Coronary artery (tissue), 2 donors: ENCODE measurements around the gene VAV2.

Source experiments
- DNase-seq: peaks from one replicate; pipeline ENCODE4 v3.0.0-alpha.2; 2017; ENCODE audit warnings: low spot score
- H3K27ac ChIP-seq, 2 donors: fragments of 200-600 bp; sonication (generic); one replicate each; pipeline ENCODE4 v1.5.1; 2016 to 2019
- H3K4me3 ChIP-seq: fragments of 200-600 bp; sonication (generic); 2 replicates; pipeline ENCODE4 v1.5.1; 2016; ENCODE audit warnings: mild to moderate bottlenecking, moderate library complexity
- TF ChIP-seq, protein P1 (sequence below): fragments of 200-600 bp; sonication (generic); IDR thresholded peaks from one replicate; pipeline ENCODE4 v1.5.1; 2019; ENCODE audit warnings: antibody characterized with exemption

VAV2 gene

DNA sequence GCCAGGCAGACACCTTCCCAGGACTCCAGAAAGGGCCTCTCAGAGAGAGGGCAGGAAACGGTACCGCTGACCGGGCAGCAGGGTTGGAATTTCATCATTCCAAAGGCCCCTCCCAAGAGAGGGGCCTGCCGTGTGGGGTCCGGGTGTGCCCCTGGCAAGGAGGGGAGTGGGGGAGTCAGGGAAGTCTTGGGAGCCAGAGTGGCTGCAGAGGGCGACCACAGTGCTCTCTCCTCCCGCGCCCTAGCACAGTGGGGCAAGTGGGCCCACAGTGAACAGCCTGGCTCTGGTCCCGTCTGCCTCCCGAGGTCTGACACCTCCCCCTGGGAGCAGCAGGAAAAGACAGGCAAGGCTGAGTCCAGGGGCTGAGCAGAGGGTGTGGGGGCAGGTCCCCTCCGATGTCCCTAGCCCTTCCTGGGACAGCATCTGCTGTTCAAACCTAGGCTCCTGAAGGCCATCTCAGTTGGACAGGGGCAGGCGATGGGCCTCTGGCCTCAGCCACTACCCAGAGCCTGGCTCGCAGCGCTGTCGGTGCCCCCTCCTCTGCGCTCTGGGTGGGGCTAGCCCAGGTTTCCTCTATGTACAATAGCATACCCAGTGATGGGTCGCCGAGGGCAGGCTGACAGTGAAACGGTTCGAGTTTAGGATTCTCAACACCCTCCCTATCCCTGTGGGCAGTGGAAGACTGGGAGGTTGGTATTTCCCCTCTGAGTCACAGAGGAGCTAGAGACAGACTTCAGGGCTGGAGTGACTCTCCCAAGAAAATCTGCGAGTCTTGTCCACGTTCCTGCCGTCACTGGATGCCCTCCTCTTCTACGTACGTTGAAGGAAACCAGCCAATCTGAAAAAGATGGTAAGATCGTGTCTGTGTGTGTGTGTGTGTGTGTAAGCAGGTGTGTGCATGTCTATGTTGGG, 228.6 kb downstream of the VAV2 start:
- TF ChIP-seq, protein P1, sequence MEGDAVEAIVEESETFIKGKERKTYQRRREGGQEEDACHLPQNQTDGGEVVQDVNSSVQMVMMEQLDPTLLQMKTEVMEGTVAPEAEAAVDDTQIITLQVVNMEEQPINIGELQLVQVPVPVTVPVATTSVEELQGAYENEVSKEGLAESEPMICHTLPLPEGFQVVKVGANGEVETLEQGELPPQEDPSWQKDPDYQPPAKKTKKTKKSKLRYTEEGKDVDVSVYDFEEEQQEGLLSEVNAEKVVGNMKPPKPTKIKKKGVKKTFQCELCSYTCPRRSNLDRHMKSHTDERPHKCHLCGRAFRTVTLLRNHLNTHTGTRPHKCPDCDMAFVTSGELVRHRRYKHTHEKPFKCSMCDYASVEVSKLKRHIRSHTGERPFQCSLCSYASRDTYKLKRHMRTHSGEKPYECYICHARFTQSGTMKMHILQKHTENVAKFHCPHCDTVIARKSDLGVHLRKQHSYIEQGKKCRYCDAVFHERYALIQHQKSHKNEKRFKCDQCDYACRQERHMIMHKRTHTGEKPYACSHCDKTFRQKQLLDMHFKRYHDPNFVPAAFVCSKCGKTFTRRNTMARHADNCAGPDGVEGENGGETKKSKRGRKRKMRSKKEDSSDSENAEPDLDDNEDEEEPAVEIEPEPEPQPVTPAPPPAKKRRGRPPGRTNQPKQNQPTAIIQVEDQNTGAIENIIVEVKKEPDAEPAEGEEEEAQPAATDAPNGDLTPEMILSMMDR: no peak
- no peak overlapping the region for H3K27ac ChIP-seq

DNA sequence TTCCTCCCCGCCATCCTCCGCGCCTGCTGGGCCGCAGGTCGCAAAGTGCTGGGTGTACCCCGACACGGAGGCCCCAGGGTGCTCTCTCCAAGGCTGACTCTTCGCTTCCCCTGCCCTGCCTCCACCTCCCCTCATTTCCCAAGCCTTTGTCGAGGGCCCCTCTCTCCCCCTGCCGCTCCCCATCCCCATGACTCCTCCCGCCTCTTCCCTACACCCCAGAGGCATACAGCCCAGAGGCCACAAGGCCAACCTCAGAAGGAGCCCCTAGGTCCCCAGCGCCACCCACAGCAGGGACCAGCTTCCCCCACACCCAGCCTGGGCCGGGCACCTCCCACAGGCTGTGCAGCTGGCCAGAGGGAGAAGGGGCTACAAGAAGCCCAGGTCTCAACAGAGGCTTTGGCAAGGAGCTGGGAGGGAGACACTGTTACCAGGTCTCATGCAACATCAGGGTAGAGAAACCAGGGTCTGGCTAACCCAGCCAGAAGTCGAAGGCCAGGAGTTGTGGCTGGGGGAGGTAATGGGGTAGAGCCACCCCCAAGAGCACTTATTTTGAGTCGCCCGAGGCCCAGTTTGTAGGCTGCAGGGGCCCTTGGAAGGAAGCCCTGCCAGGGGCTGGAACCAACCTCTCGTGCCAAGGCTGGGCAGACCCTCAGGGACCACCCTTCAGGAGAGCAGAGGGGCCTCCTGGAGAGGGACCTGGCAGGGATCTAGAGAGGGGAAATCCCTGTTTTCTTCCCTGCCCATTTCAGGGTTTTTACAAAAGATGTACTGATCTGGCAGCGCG, 229.4 kb downstream of the VAV2 start:
- TF ChIP-seq, protein P1: no peak
- Histone ChIP-seq H3K27ac (no peak overlapping the region), H3K4me3 (no peak overlapping the region)
- DNase-seq: peak; percentile 49

More for the DNA sequence above, 228.6 kb downstream of the VAV2 start:
- H3K4me3 ChIP-seq: no peak overlapping the region
- DNase-seq: peak; percentile 54

GRCh38 chr9:133761641-133762248, 230.4 kb downstream of the VAV2 start:
- TF ChIP-seq, protein P1: no peak
- DNase-seq: peak; percentile 66
- Histone ChIP-seq H3K27ac (no peak overlapping the region), H3K4me3 (no peak overlapping the region)

DNA sequence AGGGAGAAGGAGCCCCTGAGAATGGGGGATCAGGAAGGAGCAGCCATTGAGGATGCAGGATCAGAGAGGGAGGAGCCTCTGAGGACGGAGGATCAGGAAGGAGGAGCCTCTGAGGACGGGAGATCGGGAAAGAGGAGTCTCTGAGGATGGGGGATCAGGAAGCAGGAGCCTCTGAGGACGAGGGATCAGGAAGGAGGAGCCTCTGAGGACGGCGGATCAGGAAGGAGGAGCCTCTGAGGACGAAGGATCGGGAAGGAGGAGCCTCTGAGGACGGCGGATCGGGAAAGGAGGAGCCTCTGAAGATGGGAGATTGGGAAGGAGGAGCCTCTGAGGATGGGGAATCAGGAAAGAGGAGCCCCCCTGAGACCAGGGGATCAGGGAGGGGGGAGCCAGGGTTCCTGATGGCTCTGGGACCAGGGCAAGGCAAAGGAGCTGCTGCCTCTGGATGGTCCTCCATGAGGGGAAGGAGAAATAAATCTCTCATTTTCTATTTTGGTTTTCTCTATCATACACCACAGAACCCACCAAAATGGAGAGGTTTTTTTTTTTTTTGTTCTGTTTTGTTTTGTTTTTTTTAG, 231.3 kb downstream of the VAV2 start:
- H3K27ac ChIP-seq: no peak overlapping the region
- no peak overlapping the region for H3K4me3 ChIP-seq
- no peak for DNase-seq
- TF ChIP-seq, protein P1: no peak

GRCh38 chr9:133759946-133760345, 232.2 kb downstream of the VAV2 start:
- Histone ChIP-seq H3K4me3 (no peak overlapping the region), H3K27ac (no peak overlapping the region)
- peak; percentile 43 for DNase-seq
- TF ChIP-seq, protein P1: no peak

- Histone ChIP-seq H3K27ac (no peak overlapping the region), H3K4me3 (no peak overlapping the region)
- peak; percentile 72 for DNase-seq
- TF ChIP-seq, protein P1: no peak
These were observed 232.8 kb downstream of the VAV2 start for GRCh38 chr9:133759146-133759900.
